Stimulated activated CD8-positive, alpha-beta memory T cell treated with anti-CD3 and anti-CD28 coated beads, Interleukin-4, amount 100 ng/mL, for 24 hours (primary cell): ENCODE measurements around the gene PCLO.
"Not testable (repeated sequence)": the region's sequence is repeated elsewhere in the genome, so short reads cannot be mapped to it uniquely, and the experiment has no call there.

Experiments used
- DNase-seq: peaks from one replicate; pipeline ENCODE4 v3.0.0-alpha.2; 2020; ENCODE audit warnings: low read depth

PCLO gene

DNA sequence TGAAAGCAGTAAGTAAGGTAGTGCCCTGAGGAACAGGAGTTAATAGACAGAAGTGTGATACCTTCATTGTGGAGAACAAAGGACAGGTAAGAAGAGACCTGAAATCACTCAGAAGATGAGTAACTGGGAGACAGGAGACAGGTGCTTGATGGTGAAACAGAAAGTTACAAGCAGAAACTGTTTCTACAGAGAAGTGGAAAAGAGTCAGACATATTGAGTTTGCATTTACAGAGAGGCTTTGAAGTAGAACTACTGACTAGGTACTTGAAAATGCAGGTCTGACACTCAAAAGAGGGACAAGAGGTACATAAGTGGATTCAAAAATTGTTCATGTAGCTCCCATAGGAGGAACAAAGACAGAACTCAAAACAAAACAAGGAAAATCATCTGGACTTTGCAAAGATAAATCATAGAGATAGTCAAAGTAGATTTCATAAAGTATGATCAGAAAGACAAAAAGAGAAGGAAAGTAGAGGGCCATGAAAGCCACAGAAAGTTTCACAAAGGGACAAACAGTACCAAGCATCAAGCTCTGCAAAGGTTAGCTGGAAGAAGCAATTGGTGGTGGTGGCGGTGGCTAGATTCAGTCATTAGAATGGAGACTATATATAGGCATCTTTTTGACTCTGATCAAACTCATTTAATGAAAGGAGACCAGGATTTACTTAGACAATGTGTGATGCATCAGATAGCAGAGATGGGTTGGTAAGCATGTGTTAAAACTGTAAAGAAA, 198.4 kb downstream of the PCLO start:
- DNase-seq, result no peak

DNA sequence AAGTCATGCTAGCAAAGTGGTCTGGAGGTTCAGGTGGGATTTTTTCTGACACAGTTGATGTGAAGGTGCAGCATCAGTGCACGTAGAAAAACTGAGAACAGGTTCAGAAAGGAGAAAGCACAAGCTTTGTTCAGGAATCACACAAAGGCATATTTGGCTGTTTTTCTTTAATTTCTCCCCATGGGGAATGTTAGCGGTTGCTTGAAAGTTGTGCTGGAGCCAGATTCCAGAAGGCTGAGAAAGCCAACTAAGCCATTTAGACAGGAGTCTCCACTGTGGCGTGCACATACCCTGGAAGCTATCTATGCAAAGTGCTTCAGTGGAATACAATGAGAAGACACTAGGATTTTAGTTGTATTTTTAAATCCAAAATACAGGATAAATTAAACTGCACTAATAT, 201.4 kb downstream of the PCLO start:
- DNase-seq, result no peak

DNA sequence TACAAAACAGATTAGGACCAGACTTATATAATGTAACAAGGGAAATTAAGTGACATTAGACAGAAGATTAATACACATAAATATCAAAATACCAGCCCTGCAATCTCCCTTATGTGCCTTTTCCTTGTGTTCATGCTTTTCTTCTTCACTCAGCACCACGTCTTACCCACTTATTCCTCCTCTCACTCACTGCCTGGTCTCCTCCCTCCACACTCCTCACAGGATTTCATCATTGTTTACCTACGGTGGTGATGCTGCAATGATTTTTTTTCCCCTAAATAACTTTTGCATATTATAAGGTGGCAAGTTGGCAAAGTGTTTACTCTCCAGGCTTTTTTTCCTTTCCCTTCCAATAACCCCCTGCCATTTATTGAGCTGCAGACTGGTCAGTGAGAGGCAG, 203.2 kb downstream of the PCLO start:
- no peak for DNase-seq

DNA sequence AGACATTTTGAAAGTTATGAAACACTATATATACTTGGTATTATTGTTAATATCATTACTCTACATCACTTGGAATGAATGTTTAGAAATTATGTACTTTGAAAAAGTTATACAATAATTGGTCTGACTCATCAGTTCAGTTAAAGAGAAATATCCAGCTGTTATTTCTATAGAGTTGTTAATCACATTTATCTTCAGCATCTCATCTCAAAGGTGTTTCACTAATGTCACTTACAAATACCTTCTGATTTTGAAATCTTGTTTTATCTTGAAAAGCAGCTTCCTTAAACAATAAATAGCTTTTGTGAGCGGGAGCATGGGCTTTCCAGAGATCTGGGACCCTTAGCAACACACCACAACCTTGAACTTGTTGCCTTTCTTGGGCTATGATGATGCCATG, 205.2 kb downstream of the PCLO start:
- DNase-seq, result no peak

DNA sequence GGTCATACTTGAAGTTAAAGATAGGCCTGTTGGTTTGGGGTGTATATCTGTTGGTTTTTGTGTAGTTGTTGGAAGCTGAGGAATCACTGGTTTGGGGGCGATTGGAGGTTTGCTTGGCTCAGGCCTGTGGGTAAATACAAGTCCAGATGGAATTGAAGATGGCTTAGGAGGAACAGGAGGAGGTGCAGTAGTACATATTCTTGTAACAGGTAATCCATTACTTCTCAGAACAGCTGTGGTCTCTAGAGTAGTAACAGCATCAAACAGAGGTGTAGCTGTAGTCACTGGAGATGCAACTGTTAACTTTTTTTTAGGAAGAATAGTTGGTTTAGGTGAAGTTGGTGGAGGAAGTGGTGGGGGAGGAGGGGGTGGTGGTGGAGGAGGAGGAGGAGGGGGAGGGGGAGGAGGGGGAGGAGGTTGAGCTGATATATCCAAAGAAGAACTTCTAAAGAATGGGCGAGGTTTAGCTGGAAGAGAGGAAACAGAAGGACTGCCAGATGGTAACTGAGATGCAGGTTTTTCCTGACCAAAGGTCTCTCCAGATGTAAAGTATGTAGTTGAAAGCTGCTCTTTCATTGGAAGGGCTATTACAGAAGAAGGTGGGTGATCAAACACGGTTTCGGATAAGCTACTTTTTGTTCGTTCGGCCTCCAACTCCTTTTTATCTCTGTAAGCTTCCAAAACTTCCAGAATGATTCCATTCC, 209.2 kb downstream of the PCLO start:
- DNase-seq, result no peak

DNA sequence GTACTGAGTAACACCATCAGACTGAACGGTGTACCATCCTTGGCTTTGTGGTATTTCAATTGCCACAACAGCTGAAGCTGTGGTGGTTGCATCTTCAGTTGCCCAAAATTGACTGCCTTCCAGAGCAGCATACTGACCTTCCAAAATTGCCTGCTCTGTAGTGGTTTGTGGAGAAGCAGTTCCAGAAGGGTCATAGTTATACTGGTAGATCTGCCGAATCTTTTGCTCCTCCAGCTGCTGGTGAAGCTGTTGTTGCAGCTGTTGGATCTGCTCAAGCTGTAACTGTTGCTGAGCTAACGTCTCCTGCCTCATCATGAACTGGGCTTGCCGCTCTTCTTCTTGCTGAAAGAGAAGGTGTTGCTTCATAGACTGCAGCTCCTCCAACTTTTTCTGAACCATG, 212.2 kb downstream of the PCLO start:
- no peak for DNase-seq

DNA sequence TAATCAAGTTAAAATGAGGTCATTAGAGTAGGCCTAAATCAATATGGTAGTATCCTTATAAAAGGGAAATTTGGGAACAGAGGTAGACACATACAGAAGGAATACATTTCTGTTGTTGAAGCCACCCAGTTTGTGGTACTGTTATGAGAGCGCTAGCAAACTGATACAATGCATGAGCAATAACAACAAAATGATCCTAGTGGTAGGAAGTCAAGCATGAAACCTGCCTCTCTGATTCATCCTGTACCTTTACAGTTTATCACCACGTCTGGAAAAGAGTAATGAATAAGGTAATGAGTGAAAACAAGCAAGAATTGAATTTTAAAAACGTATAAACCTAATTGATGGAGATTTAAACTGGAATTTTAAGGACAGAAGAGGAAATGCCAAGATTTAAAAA, 217.2 kb downstream of the PCLO start:
- no peak for DNase-seq

DNA sequence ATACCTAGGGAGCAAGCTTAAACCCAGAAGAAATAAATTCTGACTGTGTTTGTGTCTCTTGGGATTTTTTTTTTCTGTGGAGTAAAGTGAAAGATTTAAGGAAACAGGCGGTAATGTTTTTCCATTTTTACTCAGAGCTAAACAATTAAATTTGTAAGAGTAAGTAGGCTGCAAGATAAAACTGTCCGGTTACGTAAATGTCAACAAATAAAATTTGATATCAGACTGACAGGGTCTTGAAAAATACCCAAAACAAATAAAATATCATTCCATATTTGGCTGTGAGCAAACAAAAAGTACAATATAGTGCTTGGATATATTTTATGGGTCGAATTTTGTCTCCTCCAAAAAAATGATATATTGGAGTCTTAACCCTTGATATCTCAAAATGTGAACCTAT, 217.6 kb downstream of the PCLO start:
- DNase-seq, result no peak

DNA sequence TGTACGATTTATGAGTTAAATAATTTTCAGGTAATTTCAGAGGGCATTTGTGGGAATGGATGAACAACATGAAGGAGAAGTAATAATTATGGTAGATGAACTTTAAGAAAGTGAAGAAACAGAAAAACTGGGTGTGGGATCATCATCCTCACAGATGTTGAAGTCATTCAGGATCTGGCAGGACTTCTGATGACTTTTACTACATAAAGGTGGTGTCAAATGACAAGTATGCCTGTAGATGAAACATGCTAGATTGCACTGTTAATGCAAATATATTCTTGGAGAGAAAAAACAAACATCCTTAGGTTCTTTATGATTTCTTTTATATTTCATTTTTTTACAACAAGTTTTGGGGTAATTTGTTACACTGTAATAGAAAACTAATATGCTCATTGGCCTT, 230.2 kb downstream of the PCLO start:
- no peak for DNase-seq

DNA sequence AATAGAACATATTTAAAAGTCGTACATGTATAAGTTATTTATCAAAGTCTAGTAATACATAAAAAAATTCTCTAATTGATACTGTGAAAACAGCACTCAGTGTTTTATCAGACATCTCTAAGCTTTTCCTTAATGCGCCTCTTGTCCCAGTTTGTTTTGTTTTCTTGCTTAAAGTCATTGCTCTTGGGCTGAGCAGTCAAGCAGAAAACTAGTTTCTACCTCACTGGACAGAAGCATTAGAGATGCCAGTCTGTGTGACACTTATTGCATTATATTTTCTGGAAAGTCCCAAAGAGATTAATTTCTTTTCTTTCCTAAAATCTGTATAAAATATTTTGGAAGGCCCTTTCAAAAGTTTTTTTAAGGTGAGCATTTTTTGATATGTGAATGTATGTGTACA, 236.2 kb downstream of the PCLO start:
- DNase-seq, result no peak

DNA sequence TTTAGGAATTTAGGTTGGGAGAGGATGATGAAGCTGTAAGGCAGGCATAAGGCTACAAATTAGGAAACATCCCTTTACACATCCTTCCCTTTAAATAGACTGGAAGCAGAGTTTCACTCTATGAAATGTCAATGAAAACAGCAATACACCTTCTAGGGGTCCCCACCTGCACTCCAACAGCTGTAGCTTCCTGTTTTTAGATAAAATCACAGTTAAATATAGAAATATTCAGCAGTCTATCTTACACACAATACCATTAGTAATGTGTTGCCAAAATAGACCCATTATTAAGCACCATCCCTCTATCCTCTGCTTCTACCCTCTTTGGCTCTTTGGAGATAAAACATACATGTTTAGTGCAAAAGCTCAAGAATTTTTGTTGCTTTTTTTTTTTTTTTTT, 237.4 kb downstream of the PCLO start:
- DNase-seq, result no peak

DNA sequence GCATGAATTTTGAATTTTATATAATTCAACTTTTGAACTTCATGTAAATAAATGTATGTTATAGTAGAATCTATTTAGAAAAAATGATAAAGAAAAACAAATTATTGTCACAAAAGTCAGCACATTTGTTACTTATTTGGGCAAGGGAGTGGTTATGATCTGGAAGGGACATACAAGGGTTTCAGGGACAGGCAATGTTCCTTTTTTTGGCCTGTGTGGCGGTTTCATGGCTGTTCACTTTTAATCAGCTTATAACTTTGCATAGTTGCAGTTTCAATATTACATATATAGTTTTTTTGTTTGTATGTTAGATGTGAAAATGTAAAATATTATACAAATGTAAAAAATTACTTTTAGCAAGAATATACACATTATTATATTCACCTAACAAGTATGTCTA, 256.2 kb downstream of the PCLO start:
- DNase-seq, result no peak

DNA sequence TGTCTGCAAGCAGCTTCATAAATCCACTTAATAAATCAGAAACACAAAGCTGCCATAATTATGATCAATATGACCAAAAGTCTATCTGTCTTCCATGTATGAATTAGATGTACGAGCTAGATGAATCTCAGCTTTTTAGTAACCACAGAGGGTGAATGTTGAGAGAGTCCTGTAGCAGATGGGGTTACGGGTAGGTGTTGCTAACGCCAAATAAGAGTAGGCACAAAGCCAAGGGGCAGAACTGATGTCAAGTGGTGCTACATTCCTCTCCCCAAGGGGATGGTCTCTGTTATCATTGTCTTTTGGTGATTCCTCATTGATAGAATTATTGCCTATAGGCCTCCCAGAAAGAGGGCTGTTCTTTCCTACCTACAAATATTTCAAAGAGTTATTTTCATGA, 257.8 kb downstream of the PCLO start:
- DNase-seq, result no peak

DNA sequence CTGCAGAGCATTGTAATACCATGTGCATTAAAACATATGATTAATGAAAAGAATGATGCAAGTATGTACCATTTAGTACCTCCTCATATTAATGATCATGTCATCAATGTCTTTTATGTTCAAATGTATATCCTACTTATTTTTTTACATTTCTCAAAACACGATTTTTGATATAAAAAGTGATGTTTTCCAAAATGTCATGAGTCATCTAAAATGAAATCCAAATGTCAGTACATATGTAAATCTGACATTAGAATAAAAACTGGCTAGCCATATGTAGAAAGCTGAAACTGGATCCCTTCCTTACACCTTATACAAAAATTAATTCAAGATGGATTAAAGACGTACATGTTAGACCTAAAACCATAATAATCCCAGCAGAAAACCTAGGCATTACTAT, 261.6 kb downstream of the PCLO start:
- DNase-seq, result not testable (repeated sequence)

DNA sequence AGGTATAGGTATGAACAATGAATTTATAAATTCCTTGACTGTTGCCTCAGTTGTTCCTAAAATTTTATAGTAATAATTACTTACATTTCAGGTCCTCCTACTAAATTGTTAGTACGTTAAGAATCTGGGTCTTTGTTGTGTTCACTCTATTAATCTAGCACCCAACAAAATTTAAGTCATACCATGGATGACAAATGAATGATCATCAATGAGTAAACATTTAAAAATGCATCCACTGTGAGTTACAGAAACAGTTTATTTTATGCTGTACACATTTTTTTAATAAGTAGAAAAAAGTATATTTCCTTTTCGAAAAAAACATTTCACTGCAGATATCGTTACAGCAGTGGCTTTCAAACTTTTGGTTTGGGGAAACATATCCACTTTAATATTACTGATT, 265.2 kb downstream of the PCLO start:
- no peak for DNase-seq

DNA sequence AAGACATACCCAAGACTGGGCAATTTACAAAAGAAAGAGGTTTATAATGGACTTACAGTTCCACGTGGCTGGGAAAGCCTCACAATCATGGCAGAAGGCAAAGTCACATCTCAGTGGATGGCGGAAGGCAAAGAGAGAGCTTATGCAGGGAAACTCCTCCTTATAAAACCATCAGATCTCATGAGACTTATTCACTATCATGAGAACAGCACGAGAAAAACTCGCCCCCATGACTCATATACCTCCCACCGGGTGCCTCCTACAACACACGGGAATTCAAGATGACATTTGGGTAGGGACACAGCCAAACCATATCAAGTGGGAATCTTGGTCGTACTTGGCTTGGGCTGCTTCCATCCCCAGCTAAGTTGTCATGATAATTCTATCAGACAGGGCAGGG, 268.3 kb downstream of the PCLO start:
- not testable (repeated sequence) for DNase-seq

DNA sequence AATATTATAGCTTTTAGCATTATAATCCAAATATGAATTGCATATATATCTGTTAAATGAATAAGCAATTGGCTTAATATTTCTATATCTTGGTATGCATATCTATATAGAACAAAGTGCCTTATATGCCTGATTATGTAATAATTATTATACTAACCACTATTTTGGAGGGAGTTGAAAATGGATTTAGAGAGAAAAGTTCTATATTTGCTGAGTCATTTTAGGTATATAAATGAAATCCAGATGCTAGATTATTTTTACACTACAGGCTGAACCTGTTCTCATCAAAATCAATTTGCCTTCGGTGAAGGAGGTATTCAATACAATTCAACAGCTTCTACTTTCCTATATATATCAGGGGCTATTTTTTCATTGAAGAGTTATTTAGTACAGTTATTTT, 276.4 kb downstream of the PCLO start:
- DNase-seq, result no peak

DNA sequence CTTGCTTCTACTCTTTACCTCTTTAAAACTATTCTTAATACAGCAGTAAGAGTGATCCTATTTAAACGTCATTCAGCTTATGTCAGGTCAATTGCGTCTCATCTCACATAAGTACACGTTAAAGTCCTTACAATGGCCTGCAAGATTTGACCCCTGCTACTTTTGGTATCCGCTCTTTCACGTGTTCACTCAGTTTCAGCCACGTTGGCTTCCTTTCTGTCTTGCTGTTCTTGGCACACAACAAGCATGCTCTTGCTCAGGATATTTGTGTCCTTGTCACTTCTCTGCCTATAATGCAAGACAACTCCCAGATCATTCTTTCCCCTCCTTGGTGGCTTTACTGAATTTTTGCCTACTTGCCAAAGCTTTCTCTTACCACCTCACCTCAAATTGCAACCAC, 296.8 kb downstream of the PCLO start:
- DNase-seq, result no peak

DNA sequence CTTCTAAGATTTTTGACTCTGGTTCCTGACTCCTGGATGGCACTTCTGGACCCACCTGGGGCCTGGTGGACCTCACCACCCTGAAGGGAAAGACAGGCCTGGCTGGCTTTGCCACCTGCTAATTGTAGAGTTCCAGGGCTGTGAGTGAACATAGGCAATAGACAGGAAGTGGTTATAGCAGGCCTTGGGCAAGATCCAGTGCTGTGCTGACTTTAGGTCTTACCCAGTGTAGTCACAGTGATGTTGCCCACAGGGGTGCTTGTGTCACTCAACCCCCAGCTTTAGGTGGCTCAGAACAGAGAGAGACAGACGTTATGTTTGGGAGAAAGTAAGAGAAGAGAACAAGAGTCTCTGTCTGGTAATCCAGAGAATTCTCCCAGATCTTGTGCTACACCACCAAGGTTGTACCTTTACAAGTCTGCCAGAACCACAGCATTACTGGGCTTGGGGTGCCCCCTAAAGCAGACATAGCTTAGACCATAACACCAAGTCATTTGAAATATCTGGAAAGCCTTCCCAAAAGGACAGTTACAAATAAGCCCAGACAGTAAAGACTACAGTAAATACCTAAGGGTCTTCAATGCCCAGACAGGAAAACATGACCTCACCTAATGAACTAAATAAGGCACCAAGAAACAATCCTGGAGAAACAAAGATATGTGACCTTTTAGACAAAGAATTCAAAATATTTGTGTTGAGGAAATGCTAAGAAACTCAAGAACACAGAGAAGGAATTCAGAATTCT, 303.4 kb downstream of the PCLO start:
- DNase-seq, result no peak

DNA sequence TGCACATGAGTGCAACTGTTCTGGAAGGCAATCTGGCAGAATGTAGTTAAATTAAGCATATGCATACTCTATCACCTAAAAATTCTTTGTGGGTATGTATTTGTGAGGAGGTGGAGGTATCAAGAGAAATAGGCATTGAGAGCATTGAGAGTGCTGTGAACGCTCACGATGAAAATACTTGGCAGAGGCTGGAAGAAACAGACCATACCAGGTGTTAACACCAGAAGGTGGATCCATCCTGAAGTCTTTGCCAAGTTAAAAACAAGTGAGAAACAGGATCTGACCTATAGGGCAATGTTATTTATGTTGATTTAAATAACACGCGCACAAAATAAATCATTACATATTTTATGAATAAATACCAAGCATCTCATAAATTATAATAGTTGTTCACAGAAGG, 311.6 kb downstream of the PCLO start:
- DNase-seq, result no peak

DNA sequence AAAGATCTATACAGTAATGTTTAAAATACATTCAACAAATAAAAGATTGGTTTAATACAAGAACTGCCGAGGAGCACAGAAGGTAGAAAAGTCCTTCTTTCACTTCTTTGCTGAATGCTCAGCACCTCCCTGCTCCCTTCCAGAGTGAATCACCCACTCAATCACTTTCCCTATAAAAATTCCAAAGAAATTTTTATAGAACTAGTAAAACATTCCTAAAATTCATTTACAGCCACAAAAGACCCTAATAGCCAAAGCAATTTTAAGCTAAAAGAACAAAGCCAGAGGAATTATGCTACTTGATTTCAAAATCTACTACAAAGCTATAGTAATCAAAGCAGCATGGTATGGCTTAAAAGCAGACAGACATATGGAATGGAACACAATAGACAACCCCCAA, 320.9 kb downstream of the PCLO start:
- DNase-seq, result no peak

DNA sequence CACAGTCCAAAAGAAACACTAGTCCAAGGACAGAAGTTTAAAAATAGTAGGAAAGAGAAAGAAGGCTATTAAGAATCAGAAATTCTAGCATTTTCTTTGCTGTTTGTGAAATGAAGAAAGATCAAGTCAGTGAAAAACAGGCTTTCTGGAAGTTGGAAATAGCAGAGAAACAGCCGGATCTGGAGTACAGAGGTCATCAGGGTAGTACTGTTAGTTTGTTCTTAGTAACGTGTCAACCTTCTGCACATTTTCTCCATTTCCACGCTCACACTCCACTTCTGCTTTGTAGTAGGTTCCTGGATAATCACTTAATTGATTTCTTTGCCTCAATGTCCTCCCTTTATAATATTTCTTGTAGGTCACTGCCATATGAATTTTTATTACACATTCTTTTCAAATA, 322.6 kb downstream of the PCLO start:
- no peak for DNase-seq

DNA sequence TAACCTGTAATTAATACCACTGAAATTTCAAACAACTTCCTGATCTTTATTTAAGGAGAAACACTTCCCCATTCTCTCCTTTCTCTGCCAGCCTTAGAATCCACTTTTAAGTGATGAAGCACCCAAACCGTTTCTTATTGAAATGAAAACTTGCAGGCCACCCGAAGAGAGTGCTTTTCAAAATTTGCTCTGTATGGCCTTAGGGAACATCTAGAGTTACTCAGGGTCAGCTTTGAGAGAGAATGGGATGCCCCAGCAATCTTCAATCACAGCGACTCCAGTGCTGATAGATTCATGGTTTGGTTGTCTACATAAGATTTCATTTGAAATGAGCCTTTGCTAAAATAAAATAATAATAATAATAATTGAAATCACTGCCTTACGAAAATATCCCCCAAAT, 323.1 kb downstream of the PCLO start:
- DNase-seq, result no peak
